Left colon (tissue), 2 donors: ENCODE measurements around the gene SLC6A2. TPM values are rescaled to one million over a fixed set of nuclear protein-coding genes. Genes with fewer than 3 reads are reported as not detected.

Experiments
- ATAC-seq: fragments of 200-7000 bp; cut with Tn5 transposase; one replicate; pipeline ENCODE4 v1.9.1; 2020; ENCODE audit warnings: mild to moderate bottlenecking, moderate library complexity
- DNase-seq, 2 donors: peaks; one replicate each; pipeline ENCODE4 v3.0.0-alpha.2; 2020
- intact Hi-C, 2 donors: fragments of 100-400 bp; cut with DNase I in 1 of 2; cut with micrococcal nuclease in 1 of 2; formaldehyde crosslinking; loops; one replicate each; pipeline versions ENCODE4 v1.11.2 to v1.14.0; 2022; cut with DNase I, micrococcal nuclease
- total RNA-seq, 2 donors: library from RNA; stranded (reverse); fragmentation: NEBNext Ultra II Directional; extraction: Animal tissue kit (Norgen Biotek cat#: 25700); gene quantifications; one replicate each; pipeline ENCODE4 v1.2.1, GENCODE V29; 2021
- donor health status: DM: no; HTN: no; CAD: no.
- donor health status: DM: yes; HTN: yes; CAD: no.

SLC6A2 gene
- total RNA-seq, 2 donors from 2014 or later: 0.31 TPM; not detected in 1

DNA sequence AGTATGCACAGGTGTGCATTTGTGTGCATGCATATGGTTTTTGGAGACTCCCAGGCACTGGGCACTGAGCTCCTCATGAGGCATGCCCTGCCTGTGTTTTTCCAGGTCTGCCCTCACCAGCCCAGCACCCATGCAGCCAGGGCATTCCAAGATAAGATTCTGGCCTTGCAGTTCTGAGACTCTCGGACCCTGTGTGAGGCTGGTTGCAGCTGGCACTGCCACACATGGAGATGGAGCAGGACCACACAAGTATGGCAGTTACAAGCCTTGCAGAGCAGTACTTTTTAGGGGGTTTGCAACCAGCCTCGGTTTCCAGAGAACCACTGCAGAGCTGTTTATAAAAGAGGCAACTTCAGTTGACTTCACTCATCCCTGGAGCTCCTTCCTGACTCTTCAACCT is 10.2 kb downstream of the SLC6A2 start:
- DNase-seq: no peak
- no peak for ATAC-seq
- intact Hi-C loops: no loop called here

DNA sequence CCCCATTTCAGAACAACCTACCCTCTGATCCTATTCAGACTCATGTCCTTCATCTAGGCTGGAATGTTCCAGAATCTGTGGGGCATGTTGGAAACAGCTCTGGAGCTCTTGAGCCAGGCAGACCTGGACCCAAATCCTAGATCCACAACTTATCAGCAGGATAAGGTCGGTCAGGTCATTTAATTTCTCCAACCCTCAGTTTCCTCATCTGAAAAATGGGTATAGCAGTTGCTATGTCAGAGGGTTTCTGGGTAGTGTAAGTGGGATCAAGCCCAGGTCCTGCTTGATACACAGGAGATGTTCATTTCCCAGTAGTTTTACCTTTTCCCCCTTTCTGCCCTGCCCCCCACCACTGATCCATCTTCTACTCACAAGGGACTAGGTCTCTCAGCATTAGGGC is 12.0 kb downstream of the SLC6A2 start:
- intact Hi-C loops: no loop called here
- ATAC-seq: no peak

DNA sequence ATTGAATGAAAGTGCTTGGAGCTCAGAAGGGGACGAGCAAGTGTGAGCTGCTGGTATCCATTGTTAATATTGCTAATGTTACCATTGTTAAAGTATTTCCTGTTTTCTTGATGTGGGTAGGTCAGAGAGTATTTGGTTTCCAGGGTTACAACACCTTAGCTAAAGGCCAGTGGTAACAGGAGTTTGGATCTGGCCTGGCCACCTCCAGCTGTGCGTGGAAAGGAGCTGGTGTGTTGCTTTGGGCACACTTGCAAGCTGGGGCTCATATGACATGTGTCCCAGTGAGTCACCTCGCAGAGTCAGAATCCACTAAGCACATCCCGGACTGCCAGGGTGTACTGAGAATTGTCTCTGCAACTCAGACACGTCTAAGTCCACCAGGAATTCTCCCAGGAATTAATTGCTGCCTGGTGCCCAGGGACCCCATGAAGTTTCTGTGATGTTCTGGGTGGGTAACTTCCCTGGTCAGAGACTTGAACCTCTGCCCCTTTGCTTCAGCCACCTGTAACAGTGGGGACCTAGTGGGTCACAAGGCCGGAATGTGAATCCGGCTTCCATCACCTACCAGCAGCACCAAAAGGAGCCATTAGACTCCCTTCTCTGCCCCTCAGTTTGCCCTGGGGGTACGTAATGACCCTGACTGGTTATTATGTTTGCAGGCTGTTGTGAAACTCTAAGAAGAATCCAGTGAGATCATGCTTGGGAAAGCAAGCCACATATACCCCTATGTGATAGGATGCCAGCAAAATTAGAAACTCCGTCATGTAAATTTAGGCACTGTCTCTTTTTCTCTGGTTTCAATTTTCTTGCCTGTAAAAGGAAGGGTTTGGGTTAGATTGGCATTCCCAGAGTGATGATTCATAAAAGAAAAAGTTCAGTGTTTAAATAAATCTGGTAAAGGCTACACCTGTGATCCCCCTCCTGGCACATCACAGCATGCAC is 12.8 kb downstream of the SLC6A2 start:
- DNase-seq (no peak), ATAC-seq (no peak)
- intact Hi-C loops: no loop called here

More for the DNA sequence above, 12.0 kb downstream of the SLC6A2 start:
- no peak for DNase-seq

DNA sequence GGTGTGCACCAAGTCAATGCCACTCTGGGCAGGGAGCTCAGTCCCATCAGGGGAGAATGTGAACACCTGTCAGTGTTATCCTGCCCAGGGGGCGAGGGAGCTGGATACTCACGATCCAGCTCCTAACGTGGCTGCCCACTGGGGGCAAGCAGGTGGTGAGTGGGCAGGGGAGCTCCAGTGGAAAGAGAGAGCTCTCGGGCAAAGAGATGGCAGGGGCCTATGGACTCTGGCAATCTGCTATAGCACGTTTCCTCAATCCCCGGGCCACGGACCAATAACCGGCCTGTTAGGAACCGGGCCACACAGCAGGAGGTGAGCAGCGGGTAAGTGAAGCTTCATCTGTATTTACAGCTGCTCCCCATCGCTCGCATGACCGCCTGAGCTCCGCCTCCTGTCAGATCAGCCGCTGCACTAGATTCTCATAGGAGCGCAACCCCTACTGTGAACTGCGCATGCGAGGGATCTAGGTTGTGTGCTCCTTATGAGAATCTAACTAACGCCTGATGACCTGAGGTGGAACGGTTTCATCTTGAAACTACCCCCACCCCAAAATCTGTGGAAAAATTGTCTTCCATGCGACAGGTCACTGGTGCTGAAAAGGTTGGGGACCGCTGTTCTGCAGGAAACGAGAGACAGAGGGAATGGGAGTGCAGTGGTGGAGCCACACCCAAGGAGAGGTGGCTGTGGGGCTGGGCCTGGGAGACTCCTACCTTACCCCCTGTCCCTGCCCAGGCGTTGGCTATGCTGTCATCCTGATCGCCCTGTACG is 15.6 kb downstream of the SLC6A2 start:
- intact Hi-C loops: no loop called here
- DNase-seq (no peak), ATAC-seq (no peak)

DNA sequence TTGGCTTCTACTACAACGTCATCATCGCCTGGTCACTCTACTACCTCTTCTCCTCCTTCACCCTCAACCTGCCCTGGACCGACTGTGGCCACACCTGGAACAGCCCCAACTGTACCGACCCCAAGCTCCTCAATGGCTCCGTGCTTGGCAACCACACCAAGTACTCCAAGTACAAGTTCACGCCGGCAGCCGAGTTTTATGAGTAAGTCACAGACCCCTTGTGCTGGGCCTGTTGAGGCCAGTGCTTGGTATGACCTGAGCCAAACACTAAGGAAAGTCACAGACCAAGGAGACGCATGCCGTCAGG is 16.1 kb downstream of the SLC6A2 start:
- no peak for DNase-seq
- intact Hi-C loops: no loop called here
- no peak for ATAC-seq

DNA sequence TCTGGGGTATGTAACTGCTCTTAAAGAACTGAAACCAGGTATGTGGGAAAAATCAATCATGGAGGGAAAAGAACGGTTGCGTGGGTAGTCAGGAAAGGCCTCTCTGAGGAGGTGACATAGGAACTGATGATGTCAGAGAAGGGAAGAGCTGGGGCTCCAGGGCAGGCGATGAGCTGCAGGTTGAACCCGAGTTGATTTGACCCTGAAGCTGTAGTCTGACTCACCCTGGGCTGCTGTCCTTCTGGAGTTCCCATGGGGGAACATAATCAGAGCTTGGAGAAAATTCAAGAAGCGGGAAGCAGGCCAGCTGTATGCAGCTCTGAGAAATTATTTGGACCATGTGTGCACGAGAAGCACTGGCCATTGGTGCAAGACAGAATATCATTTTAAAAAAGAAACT is 16.7 kb downstream of the SLC6A2 start:
- ATAC-seq (no peak), DNase-seq (no peak)
- intact Hi-C loops: no loop called here

GRCh38 chr16:55678161-55678821 is 22.5 kb downstream of the SLC6A2 start:
- intact Hi-C loops: no loop called here
- no peak for ATAC-seq
- DNase-seq: no peak

DNA sequence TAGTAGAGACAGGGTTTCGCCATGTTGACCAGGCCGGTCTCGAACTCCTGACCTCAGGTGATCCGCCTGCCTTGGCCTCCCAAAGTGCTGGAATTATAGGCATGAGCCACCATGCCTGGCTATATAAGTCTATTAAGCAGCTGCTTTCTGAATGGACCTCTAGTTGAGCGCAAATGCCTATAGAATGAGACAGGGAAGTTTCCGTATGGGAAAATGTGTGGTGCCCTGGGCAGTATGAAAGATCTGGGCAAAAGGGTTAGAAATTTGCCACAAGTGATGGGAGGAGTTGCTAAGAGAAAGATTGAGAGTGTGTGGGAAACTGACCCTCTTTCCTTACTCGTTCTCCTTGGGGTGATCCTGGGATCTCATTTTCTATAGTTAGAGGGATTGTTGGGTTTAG is 26.3 kb downstream of the SLC6A2 start:
- intact Hi-C loops: no loop called here
- no peak for ATAC-seq
- no peak for DNase-seq

DNA sequence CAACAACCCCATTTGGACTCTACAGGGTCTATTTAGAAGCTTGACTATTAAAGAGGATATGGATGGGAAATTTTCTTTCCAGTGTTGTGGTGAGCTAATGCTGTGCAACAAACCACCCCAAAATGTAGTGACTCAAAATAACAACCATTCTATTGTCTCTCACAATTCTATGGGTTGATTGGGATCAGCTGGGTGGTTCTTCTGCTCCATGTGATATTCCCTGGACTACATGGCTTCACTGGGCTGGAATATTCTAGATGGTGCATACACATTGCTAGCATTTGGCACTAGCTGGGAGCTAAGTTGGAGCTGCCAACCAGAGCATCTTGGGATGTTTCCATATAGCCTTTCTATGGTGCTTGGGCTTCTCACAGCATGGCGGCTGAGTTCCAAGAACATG is 30.2 kb downstream of the SLC6A2 start:
- no peak for DNase-seq
- intact Hi-C loops: no loop called here
- no peak for ATAC-seq

- no peak for ATAC-seq
Observed at GRCh38 chr16:55686671-55687070, 30.9 kb downstream of the SLC6A2 start.

GRCh38 chr16:55687802-55688201 is 32.0 kb downstream of the SLC6A2 start:
- DNase-seq (no peak), ATAC-seq (no peak)
- intact Hi-C loops: no loop called here

More at GRCh38 chr16:55686671-55687070, 30.9 kb downstream of the SLC6A2 start:
- intact Hi-C loops: no loop called here
- DNase-seq: no peak

DNA sequence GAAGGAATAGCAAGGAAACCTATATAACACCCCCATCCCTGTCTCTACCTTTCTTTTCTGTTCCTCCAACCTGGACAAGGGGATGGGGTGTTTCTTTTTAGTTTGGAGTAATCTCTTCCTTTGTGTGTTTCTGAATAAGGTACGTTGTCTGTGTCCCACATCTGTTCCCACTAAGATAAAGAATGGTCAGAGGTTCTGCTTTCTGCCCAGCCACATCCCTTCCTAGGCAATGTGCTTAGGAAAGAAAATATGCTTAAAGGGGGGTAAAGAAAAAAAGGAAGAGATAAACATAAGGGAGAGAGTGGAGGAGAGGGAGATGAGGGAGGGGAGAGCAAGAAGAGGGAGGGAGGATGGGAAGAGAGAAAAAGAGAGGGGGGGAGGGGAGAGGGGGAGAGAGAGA is 35.1 kb downstream of the SLC6A2 start:
- DNase-seq: no peak
- intact Hi-C loops: no loop called here
- no peak for ATAC-seq

DNA sequence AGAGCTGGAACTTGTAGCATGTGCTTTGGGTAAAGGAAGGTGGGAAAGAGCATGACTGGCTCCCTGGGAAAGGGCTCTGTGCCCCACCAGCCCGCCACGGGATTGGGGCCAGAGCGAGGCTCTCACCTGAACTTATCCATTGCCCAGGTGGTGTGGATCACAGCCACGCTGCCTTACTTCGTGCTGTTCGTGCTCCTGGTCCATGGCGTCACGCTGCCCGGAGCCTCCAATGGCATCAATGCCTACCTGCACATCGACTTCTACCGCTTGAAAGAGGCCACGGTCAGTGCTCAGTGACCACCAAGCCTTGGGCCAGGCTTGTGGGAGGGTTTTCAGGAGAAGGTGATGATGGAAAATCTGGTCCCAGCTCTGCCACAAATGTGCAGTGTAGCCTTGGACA is 36.0 kb downstream of the SLC6A2 start:
- intact Hi-C loops: no loop called here
- no peak for DNase-seq
- no peak for ATAC-seq

DNA sequence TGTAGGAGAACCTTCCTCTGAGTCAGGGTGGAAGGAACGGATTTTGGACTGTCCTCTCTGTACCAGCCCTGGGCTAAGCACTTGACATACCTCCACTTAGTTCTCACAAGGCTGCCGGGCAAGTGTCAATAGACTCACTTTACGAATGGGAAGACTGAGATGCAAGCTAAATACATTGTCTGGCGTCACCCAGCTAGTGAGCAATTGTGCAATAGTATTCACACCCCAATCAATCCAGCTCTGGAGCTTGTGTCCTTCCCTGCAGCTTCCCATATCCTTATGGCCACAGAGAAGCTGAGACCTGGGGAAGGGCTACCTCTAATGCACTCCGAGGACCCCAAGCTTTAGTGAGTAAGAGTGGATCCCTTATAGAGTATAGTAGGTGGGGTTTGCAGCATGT is 39.8 kb downstream of the SLC6A2 start:
- intact Hi-C loops: no loop called here
- no peak for ATAC-seq
- no peak for DNase-seq

DNA sequence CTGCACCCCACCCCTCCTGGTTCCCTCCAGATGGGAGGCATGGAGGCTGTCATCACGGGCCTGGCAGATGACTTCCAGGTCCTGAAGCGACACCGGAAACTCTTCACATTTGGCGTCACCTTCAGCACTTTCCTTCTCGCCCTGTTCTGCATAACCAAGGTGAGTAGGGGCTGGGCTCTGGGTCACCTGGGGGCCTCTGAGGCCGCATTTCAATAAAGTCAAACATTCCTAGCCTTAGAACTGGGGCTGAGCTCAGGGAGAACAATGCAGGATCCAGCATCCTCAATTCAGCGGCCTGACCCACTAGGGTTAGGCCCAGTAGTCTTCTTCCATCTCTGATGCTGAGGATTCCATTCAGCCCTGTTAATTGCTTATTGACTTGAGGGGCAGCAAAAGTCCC is 42.1 kb downstream of the SLC6A2 start:
- no peak for ATAC-seq
- intact Hi-C loops: no loop called here
- DNase-seq: no peak

- intact Hi-C loops: no loop called here
- DNase-seq (no peak), ATAC-seq (no peak)
Observed at GRCh38 chr16:55698331-55698730, 42.5 kb downstream of the SLC6A2 start.

DNA sequence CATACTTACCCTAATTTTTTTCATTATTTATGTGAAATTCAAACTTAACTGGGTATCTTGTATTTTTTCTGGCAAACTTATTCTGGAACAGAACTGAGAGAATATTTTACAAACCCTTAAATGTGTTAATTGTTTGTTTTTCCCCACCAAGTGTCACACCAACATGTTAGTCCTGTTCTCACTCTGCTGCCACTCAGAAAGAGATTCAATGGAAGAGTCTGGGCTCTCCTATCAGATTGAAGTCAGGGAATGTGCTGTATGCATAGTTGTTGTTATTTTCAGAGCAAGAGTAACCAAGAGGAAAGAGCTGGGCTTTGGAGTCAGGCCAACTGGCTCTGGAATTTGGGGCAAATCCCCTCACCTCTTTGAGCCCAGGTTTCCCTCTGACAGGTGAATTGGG is 43.2 kb downstream of the SLC6A2 start:
- intact Hi-C loops: no loop called here
- DNase-seq (no peak), ATAC-seq (no peak)

DNA sequence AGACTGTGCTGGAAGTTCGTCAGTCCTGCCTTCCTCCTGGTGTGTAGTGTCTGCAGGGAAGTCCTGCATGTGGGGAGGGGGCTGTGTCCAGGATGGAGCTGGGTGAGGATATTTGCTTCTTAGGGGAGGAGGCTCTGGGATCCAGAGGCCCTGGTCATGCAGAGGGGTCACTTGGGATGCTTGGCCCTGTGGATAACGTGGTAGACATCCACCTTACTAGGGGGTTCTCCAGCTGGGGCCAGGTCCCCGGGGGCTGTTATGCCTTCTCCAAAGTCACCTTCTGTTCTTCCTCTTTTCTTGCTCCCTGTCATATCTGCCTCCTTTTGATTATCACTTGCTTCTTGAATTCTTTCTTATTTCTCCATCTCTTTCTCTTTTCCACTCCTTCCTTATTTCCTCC is 43.8 kb downstream of the SLC6A2 start:
- intact Hi-C loops: loop anchor here (5.0 to 10.0 kb wide), 2 partner anchors 232 to 235 kb away; no protein-coding TSS in a partner anchor
- no peak for ATAC-seq

GRCh38 chr16:55700067-55700466 is 44.3 kb downstream of the SLC6A2 start:
- ATAC-seq (no peak), DNase-seq (no peak)
- intact Hi-C loops: loop anchor here (5.0 to 10.0 kb wide), 2 partner anchors 233 to 235 kb away; no protein-coding TSS in a partner anchor

More for the DNA sequence above, 43.8 kb downstream of the SLC6A2 start:
- DNase-seq: no peak

- no peak for ATAC-seq
- intact Hi-C loops: loop anchor here (5.0 to 10.0 kb wide), 2 partner anchors 234 to 236 kb away; no protein-coding TSS in a partner anchor
- no peak for DNase-seq
Observed at GRCh38 chr16:55700961-55701360, 45.2 kb downstream of the SLC6A2 start.
